H1 (cell line): ENCODE measurements around the gene HPD.

Experiments used
- JUN ChIP-seq: IDR thresholded peaks from 2 replicates; pipeline ENCODE4 v1.6.1; 2011; ENCODE audit warnings: low read depth, mild to moderate bottlenecking, improper control_type of control experiment, low read length
- POLR2AphosphoS5 ChIP-seq: IDR thresholded peaks from 2 replicates; pipeline ENCODE4 v1.6.1; 2011; ENCODE audit warnings: low read depth, low read length
- RAD21 ChIP-seq, 2 experiments: IDR thresholded peaks in 1 of 2; conservative IDR thresholded peaks in 1 of 2; 2 replicates each; pipeline ENCODE4 v1.6.1; 2011; ENCODE audit warnings: low read depth in 2 of 2, low read length in 2 of 2, improper control_type of control experiment in 1 of 2, inconsistent platforms in 1 of 2, mild to moderate bottlenecking in 1 of 2, moderate library complexity in 1 of 2
- SRF ChIP-seq: IDR thresholded peaks from 2 replicates; pipeline ENCODE4 v1.6.1; 2011; ENCODE audit warnings: mild to moderate bottlenecking, low read depth, low read length, moderate library complexity
- TAF1 ChIP-seq: IDR thresholded peaks from 2 replicates; pipeline ENCODE4 v1.6.1; 2011; ENCODE audit warnings: mild to moderate bottlenecking, low read depth, low read length
- YY1 ChIP-seq: IDR thresholded peaks from 2 replicates; pipeline ENCODE4 v1.6.1; 2011; ENCODE audit warnings: low read depth, mild to moderate bottlenecking, low read length
- TF ChIP-seq, protein P1 (sequence below), 3 experiments: IDR thresholded peaks; 1 replicate in 2 of 3; 2 replicates in 1 of 3; pipeline versions ENCODE4 v1.5.1 to v1.6.1; 2011; ENCODE audit warnings: low read length in 3 of 3, mild to moderate bottlenecking in 3 of 3, inconsistent platforms in 2 of 3, low read depth in 1 of 3, moderate library complexity in 1 of 3; ENCODE audit not compliant: insufficient read depth in 1 of 3; ENCODE audit errors: control extremely low read depth in 1 of 3

DNA sequence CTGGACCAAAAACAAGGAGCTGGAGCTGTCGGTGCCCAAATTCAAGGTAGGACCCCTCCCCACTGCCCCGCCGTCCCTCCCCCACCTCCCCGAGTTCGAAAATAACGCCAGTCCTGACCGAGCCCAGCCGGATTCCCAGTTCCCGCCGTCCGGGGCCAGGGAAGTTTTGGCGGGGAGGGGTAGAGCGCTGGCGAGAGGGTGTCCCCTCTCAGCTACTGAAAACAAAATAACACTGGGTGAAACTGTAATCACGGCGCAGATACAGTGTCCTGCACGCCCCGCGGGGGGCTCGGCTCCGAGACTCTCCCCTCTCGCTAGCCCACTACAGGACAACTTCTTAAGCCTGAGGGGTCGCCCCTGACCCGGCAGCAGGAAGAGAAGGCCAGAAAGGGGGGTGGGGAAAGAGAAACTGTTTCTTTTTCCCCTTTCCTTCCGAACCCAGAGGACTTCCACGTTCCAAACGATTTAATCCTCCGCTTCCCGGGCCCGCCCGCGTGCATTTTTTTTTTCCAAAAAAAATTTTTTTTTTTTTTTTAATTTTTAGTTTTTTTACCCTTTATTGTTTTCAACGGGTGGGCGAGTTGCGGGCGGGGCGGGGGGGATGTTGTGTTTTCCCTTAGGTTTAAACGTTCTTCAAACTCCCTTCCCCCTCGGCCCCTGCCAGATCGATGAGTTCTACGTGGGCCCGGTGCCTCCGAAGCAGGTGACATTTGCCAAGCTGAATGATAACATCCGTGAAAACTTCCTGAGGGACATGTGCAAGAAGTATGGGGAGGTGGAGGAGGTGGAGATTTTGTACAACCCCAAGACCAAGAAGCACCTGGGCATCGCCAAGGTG lies 53.3 kb downstream of the HPD start:
- TF ChIP-seq YY1: no peak
- TF ChIP-seq, protein P1, sequence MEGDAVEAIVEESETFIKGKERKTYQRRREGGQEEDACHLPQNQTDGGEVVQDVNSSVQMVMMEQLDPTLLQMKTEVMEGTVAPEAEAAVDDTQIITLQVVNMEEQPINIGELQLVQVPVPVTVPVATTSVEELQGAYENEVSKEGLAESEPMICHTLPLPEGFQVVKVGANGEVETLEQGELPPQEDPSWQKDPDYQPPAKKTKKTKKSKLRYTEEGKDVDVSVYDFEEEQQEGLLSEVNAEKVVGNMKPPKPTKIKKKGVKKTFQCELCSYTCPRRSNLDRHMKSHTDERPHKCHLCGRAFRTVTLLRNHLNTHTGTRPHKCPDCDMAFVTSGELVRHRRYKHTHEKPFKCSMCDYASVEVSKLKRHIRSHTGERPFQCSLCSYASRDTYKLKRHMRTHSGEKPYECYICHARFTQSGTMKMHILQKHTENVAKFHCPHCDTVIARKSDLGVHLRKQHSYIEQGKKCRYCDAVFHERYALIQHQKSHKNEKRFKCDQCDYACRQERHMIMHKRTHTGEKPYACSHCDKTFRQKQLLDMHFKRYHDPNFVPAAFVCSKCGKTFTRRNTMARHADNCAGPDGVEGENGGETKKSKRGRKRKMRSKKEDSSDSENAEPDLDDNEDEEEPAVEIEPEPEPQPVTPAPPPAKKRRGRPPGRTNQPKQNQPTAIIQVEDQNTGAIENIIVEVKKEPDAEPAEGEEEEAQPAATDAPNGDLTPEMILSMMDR (IDR thresholded peaks at IDR 0.05; ENCODE audit: control extremely low read depth in 1 of 3, insufficient read depth in 1 of 3, low read depth in 1 of 3, low read length in 3 of 3): no peak
- no peak for TF ChIP-seq SRF
- TF ChIP-seq POLR2AphosphoS5: no peak
- no peak for TF ChIP-seq JUN
- TF ChIP-seq TAF1: no peak
- no peak for TF ChIP-seq RAD21 (IDR thresholded peaks at IDR 0.05 in 1 of 2, conservative IDR thresholded peaks at IDR 0.05 in 1 of 2; ENCODE audit: low read depth in 2 of 2, low read length in 2 of 2)
